Nephron progenitor cell (in vitro differentiated cells): ENCODE measurements around the gene LIN37.

Experiments used
- DNase-seq: peaks from one replicate; pipeline ENCODE4 v3.0.0; 2021
- H3K27ac Mint-ChIP-seq: 2 replicates; pipeline ENCODE4 v1.8.0; 2021; ENCODE audit warnings: mild to moderate bottlenecking, moderate library complexity, mixed read lengths
- H3K27me3 Mint-ChIP-seq: 2 replicates; pipeline ENCODE4 v1.8.0; 2021; ENCODE audit warnings: mild to moderate bottlenecking, low read depth, mixed read lengths; ENCODE audit not compliant: poor library complexity
- H3K36me3 Mint-ChIP-seq: 2 replicates; pipeline ENCODE4 v1.8.0; 2021; ENCODE audit warnings: low read depth, mixed read lengths
- H3K4me1 Mint-ChIP-seq: 2 replicates; pipeline ENCODE4 v1.8.0; 2021; ENCODE audit warnings: mixed read lengths
- H3K4me3 Mint-ChIP-seq: 2 replicates; pipeline ENCODE4 v1.8.0; 2021; ENCODE audit warnings: mild to moderate bottlenecking, moderate library complexity, mixed read lengths
- H3K9me3 Mint-ChIP-seq: 2 replicates; pipeline ENCODE4 v1.8.0; 2021; ENCODE audit warnings: mild to moderate bottlenecking, moderate library complexity, mixed read lengths
- TF ChIP-seq, protein P1 (sequence below): fragments of 200-600 bp; sonication (generic); IDR thresholded peaks from 2 replicates; pipeline ENCODE4 v1.5.0; 2021; ENCODE audit warnings: antibody characterized with exemption

Gene LIN37

DNA sequence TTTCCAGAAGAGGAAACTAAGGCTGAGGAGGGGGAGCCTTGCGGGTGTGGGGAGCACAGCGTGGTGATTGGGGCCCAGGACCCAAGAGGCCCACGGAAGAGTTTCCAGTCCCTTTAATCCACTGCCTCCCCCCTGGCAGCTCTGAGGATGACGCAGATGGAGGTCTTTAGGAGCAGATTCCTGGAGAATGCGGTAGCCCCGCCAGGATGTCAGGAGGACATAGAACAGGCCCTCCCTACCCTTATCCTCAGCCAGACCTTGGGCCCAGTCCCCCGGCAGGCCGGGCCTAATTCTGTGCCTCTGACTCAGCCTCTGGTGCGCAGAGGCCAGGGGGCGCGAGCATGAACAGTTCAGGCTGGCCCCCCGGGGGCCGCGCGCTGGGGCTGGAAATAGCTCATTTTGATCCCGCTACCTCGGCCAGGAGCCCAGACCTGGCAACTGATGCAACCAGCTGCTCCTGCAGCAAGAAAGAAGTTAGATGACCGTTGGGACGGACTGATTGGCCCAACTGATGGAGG lies 8.9 kb downstream of the LIN37 start:
- Mint-ChIP-seq H3K4me1 (peaks cover 36% of the 10 kb centered on the region), H3K27ac (peak overlapping the region; percentile 79), H3K9me3 (no peaks in the 10 kb centered on the region), H3K27me3 (peaks cover 17% of the 10 kb centered on the region), H3K36me3 (peaks cover 22% of the 10 kb centered on the region), H3K4me3 (peak overlapping the region; percentile 91)
- TF ChIP-seq, protein P1, sequence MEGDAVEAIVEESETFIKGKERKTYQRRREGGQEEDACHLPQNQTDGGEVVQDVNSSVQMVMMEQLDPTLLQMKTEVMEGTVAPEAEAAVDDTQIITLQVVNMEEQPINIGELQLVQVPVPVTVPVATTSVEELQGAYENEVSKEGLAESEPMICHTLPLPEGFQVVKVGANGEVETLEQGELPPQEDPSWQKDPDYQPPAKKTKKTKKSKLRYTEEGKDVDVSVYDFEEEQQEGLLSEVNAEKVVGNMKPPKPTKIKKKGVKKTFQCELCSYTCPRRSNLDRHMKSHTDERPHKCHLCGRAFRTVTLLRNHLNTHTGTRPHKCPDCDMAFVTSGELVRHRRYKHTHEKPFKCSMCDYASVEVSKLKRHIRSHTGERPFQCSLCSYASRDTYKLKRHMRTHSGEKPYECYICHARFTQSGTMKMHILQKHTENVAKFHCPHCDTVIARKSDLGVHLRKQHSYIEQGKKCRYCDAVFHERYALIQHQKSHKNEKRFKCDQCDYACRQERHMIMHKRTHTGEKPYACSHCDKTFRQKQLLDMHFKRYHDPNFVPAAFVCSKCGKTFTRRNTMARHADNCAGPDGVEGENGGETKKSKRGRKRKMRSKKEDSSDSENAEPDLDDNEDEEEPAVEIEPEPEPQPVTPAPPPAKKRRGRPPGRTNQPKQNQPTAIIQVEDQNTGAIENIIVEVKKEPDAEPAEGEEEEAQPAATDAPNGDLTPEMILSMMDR: no peak
- peak; percentile 29 for DNase-seq

DNA sequence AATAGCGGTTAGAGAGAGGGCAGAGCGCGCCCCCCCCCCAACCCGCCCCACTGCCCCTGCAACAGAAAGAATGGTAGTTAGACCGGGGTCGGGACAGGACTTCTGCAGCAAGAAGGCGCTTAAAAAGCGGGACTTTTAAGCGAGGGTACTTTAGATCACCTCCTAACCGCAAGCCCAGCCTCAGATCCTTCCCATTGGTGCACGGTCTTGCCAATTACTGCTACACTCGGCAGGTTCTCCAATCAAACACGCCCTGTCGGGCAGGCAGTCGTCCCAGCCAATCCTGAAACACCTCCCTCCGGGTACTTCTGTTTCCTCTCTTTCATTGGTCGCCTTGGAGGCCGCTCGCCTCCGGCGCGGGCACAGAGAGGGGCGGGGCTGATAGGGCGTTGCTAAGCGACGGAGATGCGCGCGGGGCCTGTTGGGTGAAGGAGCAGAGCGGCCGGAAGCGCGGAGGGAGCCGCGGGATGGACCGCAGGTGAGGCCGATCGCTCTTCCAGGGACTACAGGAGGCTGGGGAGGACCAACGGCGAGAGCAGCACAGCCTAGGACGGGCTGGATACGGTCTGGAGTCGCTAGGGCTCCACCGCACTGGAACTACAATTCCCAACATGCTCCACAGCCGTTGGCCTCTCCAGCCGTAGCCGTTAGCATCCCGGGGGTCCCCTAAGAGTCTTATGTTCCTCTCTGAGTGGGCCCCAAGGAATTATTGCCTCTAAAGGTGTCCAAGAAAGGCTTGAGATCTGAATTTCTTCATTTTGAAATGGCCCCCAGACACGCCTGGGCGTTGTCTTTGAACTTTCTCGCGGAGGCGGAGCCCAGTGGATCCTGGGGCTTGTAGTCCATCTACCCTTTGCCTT lies 9.6 kb downstream of the LIN37 start, which contains the start of gene PROSER3:
Gene PROSER3, plus strand, starts transcription at position 428 of the 860 bp plus-strand sequence. Its CDS starts 40 bp downstream, at position 468.
- Mint-ChIP-seq H3K4me3 (peak within 1 kb of the TSS; percentile 91), H3K36me3 (peaks cover 23% of the 10 kb centered on the region), H3K27ac (peak within 1 kb of the TSS; percentile 79), H3K4me1 (peaks cover 36% of the 10 kb centered on the region), H3K27me3 (peaks cover 17% of the 10 kb centered on the region), H3K9me3 (no peaks in the 10 kb centered on the region)
- TF ChIP-seq, protein P1: no peak
- DNase-seq: peak; percentile 97

DNA sequence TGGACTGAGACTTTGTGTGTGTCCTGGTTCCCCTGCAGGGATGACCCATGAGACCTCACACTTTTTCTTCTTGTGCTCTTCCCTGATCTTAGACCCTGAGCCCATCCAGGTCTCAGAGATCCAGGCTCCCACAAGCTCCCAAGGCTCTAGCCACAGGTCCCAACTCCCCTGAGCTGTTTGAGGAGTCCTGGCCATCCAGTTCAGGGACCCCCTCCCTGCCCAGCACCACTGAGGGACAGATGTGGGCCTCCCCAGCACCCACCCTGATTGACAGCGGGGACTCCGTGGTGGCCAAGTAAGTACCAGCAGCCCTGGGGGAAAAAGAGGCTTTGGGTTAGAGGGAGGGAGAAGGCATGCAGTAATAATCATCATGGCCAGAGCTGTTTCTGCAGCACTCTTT lies 11.3 kb downstream of the LIN37 start:
- H3K4me3 Mint-ChIP-seq: peak overlapping the region; percentile 91
- no peak for DNase-seq
- peaks cover 23% of the 10 kb centered on the region for H3K36me3 Mint-ChIP-seq
- H3K9me3 Mint-ChIP-seq: no peaks in the 10 kb centered on the region
- H3K27ac Mint-ChIP-seq: no peak overlapping the region
- peaks cover 35% of the 10 kb centered on the region for H3K4me1 Mint-ChIP-seq
- TF ChIP-seq, protein P1: no peak
- H3K27me3 Mint-ChIP-seq: peaks cover 12% of the 10 kb centered on the region

DNA sequence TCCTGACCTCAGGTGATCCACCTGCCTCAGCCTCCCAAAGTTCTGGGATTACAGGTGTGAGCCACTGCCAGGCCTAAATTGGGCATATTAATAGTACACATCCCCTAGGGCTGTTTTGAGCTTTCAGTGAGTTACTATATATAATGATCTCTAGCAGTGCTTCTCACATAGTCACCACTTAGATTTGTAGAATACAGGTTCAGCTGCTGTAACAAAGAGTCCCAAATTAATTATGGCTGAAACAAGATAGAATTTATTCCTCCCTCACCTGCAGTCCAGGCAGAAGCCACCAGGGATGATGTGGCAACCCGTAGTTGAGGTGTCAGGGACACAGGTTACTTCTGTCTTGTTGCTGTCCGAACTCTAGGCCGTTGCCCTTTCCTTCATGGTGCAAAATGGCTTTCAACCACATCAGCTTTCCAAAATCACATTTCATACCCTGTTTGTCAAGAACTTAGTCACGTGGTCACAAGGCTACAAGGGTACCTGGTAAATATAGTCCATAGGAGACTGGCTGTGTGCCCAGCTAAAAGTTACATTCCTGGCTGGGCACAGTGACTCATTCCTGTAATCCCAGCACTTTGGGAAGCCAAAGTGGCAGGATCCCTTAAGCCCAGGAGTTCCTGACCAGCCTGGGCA lies 12.5 kb downstream of the LIN37 start:
- DNase-seq: no peak
- peaks cover 6% of the 10 kb centered on the region for H3K27me3 Mint-ChIP-seq
- H3K27ac Mint-ChIP-seq: no peak overlapping the region
- H3K36me3 Mint-ChIP-seq: peaks cover 21% of the 10 kb centered on the region
- no peak overlapping the region for H3K4me3 Mint-ChIP-seq
- peaks cover 31% of the 10 kb centered on the region for H3K4me1 Mint-ChIP-seq
- TF ChIP-seq, protein P1: no peak
- no peaks in the 10 kb centered on the region for H3K9me3 Mint-ChIP-seq

DNA sequence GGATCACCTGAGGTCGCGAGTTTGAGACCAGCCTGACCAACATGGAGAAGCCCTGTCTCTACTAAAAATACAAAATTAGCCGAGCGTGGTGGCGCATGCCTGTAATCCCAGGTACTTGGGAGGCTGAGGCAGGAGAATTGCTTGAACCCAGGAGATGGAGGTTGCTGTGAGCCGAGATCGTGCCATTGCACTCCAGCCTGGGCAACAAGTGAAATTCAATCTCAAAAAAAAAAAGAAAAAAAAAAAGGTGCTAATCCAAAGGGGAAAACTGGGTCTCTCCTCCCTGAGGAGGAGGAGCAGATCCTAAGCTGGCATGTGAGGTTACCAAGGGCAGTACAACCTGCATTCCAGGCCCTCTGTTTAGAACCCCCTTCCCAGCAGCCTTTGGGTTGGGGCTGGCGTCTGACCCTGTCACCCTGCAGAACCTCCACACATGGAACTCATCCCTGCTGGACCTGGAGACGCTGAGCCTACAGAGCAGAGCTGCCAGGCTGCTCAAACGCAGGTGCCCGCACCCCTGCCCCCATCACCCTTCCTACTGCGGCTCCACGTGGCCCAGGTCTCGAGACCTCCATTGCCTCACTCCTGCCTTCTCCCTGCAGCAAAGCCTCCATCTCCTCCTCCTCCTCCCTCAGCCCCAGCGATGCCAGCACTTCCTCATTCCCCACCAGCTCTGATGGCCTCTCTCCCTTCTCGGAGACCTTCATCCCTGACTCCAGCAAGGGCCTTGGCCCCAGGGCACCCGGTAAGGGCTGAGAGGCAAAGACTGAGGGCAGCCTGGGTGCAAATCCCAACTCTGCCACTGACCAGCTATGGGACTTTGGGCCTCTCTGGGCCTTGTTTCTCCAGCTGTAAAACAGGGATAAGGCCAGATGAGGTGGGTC lies 16.3 kb downstream of the LIN37 start:
- Mint-ChIP-seq H3K4me3 (no peak overlapping the region), H3K4me1 (peaks cover 37% of the 10 kb centered on the region), H3K9me3 (no peaks in the 10 kb centered on the region), H3K36me3 (peaks cover 32% of the 10 kb centered on the region), H3K27ac (no peak overlapping the region), H3K27me3 (no peaks in the 10 kb centered on the region)
- TF ChIP-seq, protein P1: no peak
- DNase-seq: no peak
